Measurements from ENCODE around the gene AADACL2. TPM values are rescaled to one million over a fixed set of nuclear protein-coding genes. Genes with fewer than 3 reads are reported as not detected.

AADACL2 gene
- total and polyA plus RNA-seq, 2 of the 4 experiments (the other 2 are of a cell fraction): not detected

DNA sequence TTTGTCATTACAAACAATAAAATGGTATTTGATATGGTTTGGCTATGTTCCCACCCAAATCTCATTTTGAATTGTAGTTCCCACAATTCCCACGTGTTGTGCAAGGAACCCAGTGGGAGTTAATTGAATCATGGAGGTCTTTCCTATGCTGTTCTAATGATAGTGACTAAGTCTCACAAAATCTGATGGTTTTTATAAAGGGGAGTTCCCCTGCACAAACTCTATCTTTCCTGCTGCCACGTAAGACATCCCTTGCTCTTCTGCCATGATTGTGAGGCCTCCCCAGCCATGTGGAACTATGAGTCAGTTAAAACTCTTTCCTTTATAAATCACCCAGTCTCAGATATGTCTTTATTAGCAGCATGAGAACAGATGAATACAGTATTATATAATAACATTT, 64.7 kb downstream of the AADACL2 start:
- in situ Hi-C loops (cut with MboI; ENCODE audit: low sequenced_read_pairs): no loop called here
- Histone ChIP-seq H3K56ac (ENCODE audit: extremely low read depth, insufficient read depth, low read length) (no peak overlapping the region), H3K9me3 (ENCODE audit: control insufficient read depth, insufficient read depth, low read length) (no peaks in the 10 kb centered on the region), H2BK20ac (ENCODE audit: low read depth, low read length) (no peak overlapping the region), H4K8ac (ENCODE audit: low read depth in 2 of 2, low read length in 2 of 2) (no peak overlapping the region), H3K4me2 (ENCODE audit: low read depth, low read length) (no peak overlapping the region), H2BK120ac (ENCODE audit: low read depth, low read length) (no peak overlapping the region), H3K79me1 (ENCODE audit: low read depth in 1 of 2, low read length in 2 of 2) (no peaks in the 10 kb centered on the region), H3K4ac (ENCODE audit: low read depth, low read length) (no peak overlapping the region), H4K91ac (ENCODE audit: insufficient read depth, low read depth, low read length) (no peak overlapping the region), H2AK5ac (ENCODE audit: low read depth, low read length) (no peak overlapping the region), H3K18ac (ENCODE audit: low read depth, low read length) (no peak overlapping the region), H3K4me1 (ENCODE audit: control insufficient read depth, insufficient read depth, low read length) (no peaks in the 10 kb centered on the region), H3K23ac (ENCODE audit: low read depth, low read length) (no peak overlapping the region), H2BK15ac (ENCODE audit: low read depth, low read length) (no peak overlapping the region), H3K9ac (ENCODE audit: low read depth, low read length) (no peak overlapping the region), H3K36me3 (ENCODE audit: control insufficient read depth, insufficient read depth, low read length) (no peaks in the 10 kb centered on the region), H3K4me3 (ENCODE audit: insufficient read depth, low read depth, low read length) (no peak overlapping the region), H4K5ac (ENCODE audit: low read depth, low read length) (no peak overlapping the region), H2AK9ac (replicated peaks; ENCODE audit: low read depth, low read length, poor library complexity) (no peak overlapping the region), H4K20me1 (ENCODE audit: insufficient read depth, low read length) (no peaks in the 10 kb centered on the region), H2AFZ (replicated peaks; ENCODE audit: low read length, poor library complexity) (no peak overlapping the region), H3K9me1 (ENCODE audit: insufficient read depth, low read length) (no peaks in the 10 kb centered on the region), H3K14ac (replicated peaks; ENCODE audit: low read depth, low read length) (no peak overlapping the region), H3K27me3 (ENCODE audit: control insufficient read depth, insufficient read depth, low read length) (no peaks in the 10 kb centered on the region), H2BK5ac (ENCODE audit: low read depth, low read length, poor library complexity, severe bottlenecking) (no peak overlapping the region), H3K27ac (ENCODE audit: insufficient read depth, low read length) (no peak overlapping the region)
- POLR2A ChIA-PET (ENCODE audit: unreplicated experiment): no interaction called here
- TF ChIP-seq, protein P1, sequence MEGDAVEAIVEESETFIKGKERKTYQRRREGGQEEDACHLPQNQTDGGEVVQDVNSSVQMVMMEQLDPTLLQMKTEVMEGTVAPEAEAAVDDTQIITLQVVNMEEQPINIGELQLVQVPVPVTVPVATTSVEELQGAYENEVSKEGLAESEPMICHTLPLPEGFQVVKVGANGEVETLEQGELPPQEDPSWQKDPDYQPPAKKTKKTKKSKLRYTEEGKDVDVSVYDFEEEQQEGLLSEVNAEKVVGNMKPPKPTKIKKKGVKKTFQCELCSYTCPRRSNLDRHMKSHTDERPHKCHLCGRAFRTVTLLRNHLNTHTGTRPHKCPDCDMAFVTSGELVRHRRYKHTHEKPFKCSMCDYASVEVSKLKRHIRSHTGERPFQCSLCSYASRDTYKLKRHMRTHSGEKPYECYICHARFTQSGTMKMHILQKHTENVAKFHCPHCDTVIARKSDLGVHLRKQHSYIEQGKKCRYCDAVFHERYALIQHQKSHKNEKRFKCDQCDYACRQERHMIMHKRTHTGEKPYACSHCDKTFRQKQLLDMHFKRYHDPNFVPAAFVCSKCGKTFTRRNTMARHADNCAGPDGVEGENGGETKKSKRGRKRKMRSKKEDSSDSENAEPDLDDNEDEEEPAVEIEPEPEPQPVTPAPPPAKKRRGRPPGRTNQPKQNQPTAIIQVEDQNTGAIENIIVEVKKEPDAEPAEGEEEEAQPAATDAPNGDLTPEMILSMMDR (conservative IDR thresholded peaks at IDR 0.05; ENCODE audit: low read depth, low read length): no peak
- TF ChIP-seq CHD1 (IDR thresholded peaks at IDR 0.05; ENCODE audit: low read depth, low read length): no peak
- no peak for TF ChIP-seq MAZ (IDR thresholded peaks at IDR 0.05; ENCODE audit: borderline replicate concordance, low read depth, low read length)
- CTCF ChIA-PET: no interaction called here
- no TSS peak for BruUV-seq (replicated peaks)
- no CpG with 5 or more reads among the region's 2 CpGs for WGBS, 2 experiments (ENCODE audit: extremely low coverage in 2 of 2, insufficient read length in 1 of 2)
- intact Hi-C loops (cut with micrococcal nuclease): no loop called here
- DNase-seq: peak; percentile 23
- no peak for ATAC-seq (ENCODE audit: low read depth)
- dilution Hi-C loops (cut with HindIII; ENCODE audit: low sequenced_read_pairs, unreplicated experiment): no loop called here
